NCI-H1930 (cell line): Measurements from ENCODE around the gene HMOX2.

Experiments used
- DNase-seq, 2 experiments: peaks; one replicate each; lab custom pipeline; 2025; lab: John Stamatoyannopoulos, UW

HMOX2 gene

GRCh38 chr16:4475880-4476788, at the start of gene HMOX2:
Gene HMOX2 (plus strand): TSS chr16:4476398. CDS start chr16:4505525, 29,127 bp downstream.
- DNase-seq = peak; percentile 90 to 95

- no peak for DNase-seq
These were observed 49.4 kb upstream of the HMOX2 start for GRCh38 chr16:4426722-4427372.

GRCh38 chr16:4428500-4428899, 47.7 kb upstream of the HMOX2 start:
- no peak for DNase-seq

GRCh38 chr16:4431023-4431422, 45.2 kb upstream of the HMOX2 start:
- DNase-seq = no peak

GRCh38 chr16:4433228-4433627, 43.0 kb upstream of the HMOX2 start:
- no peak for DNase-seq

- DNase-seq = no peak
These were observed 42.0 kb upstream of the HMOX2 start for GRCh38 chr16:4433914-4434787.

GRCh38 chr16:4435337-4436067, 40.7 kb upstream of the HMOX2 start:
- no peak for DNase-seq

- DNase-seq = no peak
These were observed 38.8 kb upstream of the HMOX2 start for GRCh38 chr16:4437366-4437765.

GRCh38 chr16:4442371-4442770, 33.8 kb upstream of the HMOX2 start:
- no peak for DNase-seq

GRCh38 chr16:4443271-4443670, 32.9 kb upstream of the HMOX2 start:
- no peak for DNase-seq

- no peak for DNase-seq
These were observed 32.2 kb upstream of the HMOX2 start for GRCh38 chr16:4443986-4444385.

GRCh38 chr16:4450430-4450829, 25.8 kb upstream of the HMOX2 start:
- no peak for DNase-seq

- DNase-seq = peak in 1 of 2 experiments; percentile 66
These were observed 25.2 kb upstream of the HMOX2 start for GRCh38 chr16:4450931-4451519.

GRCh38 chr16:4452674-4453073, 23.5 kb upstream of the HMOX2 start:
- DNase-seq = no peak

- DNase-seq = no peak
These were observed 21.6 kb upstream of the HMOX2 start for GRCh38 chr16:4454623-4455022.

GRCh38 chr16:4455081-4455480, 21.1 kb upstream of the HMOX2 start:
- no peak for DNase-seq

GRCh38 chr16:4455951-4456350, 20.2 kb upstream of the HMOX2 start:
- no peak for DNase-seq

GRCh38 chr16:4460936-4461249, 15.3 kb upstream of the HMOX2 start:
- DNase-seq = no peak

- peak in 1 of 2 experiments; percentile 49 for DNase-seq
These were observed 14.7 kb upstream of the HMOX2 start for GRCh38 chr16:4461250-4462085.

- DNase-seq = no peak
These were observed 12.6 kb upstream of the HMOX2 start for GRCh38 chr16:4463522-4464163.
